ENCODE results near the gene SVIL.
A peak's percentile ranks its signal among the peaks of the same experiment; 100 is the strongest.
"Not testable (repeated sequence)": the region's sequence is repeated elsewhere in the genome, so short reads cannot be mapped to it uniquely, and the experiment has no call there.

SVIL gene

DNA sequence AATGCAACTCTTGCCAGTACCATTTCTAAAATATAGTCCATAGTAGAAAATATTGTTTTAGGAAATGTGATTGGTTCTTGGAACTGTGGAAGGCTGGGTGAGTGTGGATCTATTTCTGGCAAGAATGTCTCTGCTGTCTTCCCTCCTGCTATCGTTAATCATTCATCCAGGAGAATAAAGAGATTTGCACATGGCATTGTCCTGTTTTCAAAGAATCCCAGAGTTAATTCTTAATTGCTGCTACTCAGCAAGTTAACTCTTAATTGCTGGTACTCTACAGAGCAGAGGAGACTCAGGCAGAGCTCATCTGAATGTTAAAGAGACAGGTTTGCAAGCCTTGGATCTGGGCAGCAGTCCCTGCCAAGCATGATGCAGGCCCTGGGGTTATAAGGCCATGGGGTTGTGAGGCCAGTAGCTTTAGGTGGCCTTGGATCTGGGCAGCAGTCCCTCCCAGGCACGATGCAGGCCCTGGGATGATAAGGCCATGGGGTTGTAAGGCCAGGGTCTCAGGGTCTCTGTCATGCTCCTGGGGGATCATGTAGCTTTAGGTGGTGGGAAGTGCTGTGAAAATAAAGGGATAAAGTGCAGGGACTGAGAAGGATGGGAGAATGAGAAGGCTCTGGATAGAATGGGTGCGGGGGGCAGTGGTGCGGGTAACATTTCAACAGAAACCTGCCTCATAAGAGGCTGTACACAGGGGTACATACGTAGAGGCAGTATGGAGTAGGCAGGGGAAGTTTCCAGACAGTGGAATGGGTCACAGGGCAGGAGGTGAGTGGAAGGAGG is 162.3 kb downstream of the SVIL start:
- no peak for DNase-seq (ENCODE audit: low read depth)
- H3K9me3 ChIP-seq (ENCODE audit: control insufficient read depth, low read length) = no peaks in the 10 kb centered on the region
- peak overlapping the region; percentile 6 for H3K9ac ChIP-seq (ENCODE audit: low read length)
- H3K27me3 ChIP-seq (replicated peaks; ENCODE audit: control insufficient read depth, insufficient read depth, low read length) = no peaks in the 10 kb centered on the region
- H3K36me3 ChIP-seq (ENCODE audit: control insufficient read depth, insufficient read depth, low read length, severe bottlenecking) = peaks cover 74% of the 10 kb centered on the region
- H3K4me3 ChIP-seq (ENCODE audit: low read length) = no peak overlapping the region
- peaks cover 43% of the 10 kb centered on the region for H3K4me1 ChIP-seq (ENCODE audit: control insufficient read depth, insufficient read depth, low read length)

DNA sequence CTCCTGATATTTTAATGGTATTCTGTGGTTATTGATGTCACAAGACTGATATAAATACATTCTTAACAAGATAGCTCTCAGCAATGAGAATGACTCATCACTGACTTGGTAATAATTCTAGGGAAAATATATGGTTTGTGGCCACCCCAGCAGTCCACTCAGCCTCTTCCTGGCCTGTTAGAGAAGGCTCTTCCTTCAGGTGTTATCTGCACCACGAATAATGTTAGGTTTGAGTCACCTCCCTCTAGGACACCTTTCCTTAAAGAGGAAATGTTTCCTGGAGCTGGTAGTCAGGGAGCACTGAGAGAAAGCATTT is 163.3 kb downstream of the SVIL start:
- H3K9ac ChIP-seq (ENCODE audit: low read length) = peak overlapping the region; percentile 20
- peak; percentile 60 for DNase-seq (ENCODE audit: low read depth)
- peaks cover 43% of the 10 kb centered on the region for H3K4me1 ChIP-seq (ENCODE audit: control insufficient read depth, insufficient read depth, low read length)
- no peak overlapping the region for H3K4me3 ChIP-seq (ENCODE audit: low read length)
- H3K9me3 ChIP-seq (ENCODE audit: control insufficient read depth, low read length) = no peaks in the 10 kb centered on the region
- H3K27me3 ChIP-seq (replicated peaks; ENCODE audit: control insufficient read depth, insufficient read depth, low read length) = no peaks in the 10 kb centered on the region
- H3K36me3 ChIP-seq (ENCODE audit: control insufficient read depth, insufficient read depth, low read length, severe bottlenecking) = peaks cover 77% of the 10 kb centered on the region

DNA sequence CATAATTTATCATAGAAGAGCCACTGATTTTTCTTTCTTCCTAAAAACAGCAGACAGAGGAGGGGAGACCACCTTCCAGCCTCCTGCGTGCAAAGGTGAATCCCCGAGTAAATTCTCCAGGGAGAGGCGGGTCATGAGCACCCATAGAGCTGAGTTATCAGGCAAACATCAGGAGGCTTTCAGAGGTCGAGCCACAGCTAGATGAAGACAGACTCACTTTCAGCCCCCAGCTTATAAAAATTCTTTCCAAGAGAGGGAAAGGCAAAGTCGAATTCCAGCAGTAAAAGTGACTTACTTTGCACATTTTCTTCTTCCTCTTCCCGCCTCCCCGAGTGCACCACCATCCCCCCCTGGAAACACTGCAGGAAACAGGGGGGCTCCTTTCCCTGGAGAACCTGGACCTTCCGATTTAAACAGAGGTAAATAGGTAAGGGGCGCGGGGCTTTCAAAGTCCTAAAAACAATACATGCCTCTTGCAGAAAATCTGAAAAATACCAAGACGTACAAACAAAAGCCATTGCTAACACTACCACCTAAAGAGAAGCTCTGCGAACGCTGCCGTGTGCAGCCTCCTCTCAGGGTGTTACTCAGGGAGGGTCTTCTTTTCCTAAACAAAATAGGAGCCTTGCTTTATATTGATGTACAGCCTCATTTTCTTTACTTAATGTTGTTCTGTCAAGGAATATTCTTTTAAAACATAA is 163.8 kb downstream of the SVIL start:
- Histone ChIP-seq H3K9ac (ENCODE audit: low read length) (no peak overlapping the region), H3K27me3 (replicated peaks; ENCODE audit: control insufficient read depth, insufficient read depth, low read length) (no peaks in the 10 kb centered on the region), H3K4me3 (ENCODE audit: low read length) (no peak overlapping the region), H3K4me1 (ENCODE audit: control insufficient read depth, insufficient read depth, low read length) (peaks cover 43% of the 10 kb centered on the region), H3K9me3 (ENCODE audit: control insufficient read depth, low read length) (no peaks in the 10 kb centered on the region), H3K36me3 (ENCODE audit: control insufficient read depth, insufficient read depth, low read length, severe bottlenecking) (peaks cover 81% of the 10 kb centered on the region)
- DNase-seq (ENCODE audit: low read depth) = no peak

DNA sequence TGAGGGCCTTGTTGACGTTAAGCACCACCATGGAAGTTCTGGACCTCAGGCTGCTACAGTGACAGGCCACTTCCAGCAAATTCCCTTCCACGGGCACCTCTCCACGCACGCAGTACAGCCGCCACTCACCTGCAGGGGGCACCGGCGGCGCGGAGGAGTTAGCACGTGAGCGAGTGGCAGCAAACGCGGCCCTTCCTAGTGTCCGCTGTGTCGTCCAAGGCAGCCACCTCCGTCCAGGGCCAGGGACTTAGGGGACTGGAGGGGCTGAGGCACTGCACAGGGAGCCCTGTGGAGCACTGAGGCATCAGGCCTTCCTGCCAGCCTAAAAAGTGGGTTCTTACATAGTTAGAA is 164.4 kb downstream of the SVIL start:
- H3K4me1 ChIP-seq (ENCODE audit: control insufficient read depth, insufficient read depth, low read length) = peaks cover 44% of the 10 kb centered on the region
- DNase-seq (ENCODE audit: low read depth) = peak; percentile 16
- H3K4me3 ChIP-seq (ENCODE audit: low read length) = no peak overlapping the region
- H3K9ac ChIP-seq (ENCODE audit: low read length) = no peak overlapping the region
- H3K9me3 ChIP-seq (ENCODE audit: control insufficient read depth, low read length) = no peaks in the 10 kb centered on the region
- peaks cover 78% of the 10 kb centered on the region for H3K36me3 ChIP-seq (ENCODE audit: control insufficient read depth, insufficient read depth, low read length, severe bottlenecking)
- H3K27me3 ChIP-seq (replicated peaks; ENCODE audit: control insufficient read depth, insufficient read depth, low read length) = no peaks in the 10 kb centered on the region

DNA sequence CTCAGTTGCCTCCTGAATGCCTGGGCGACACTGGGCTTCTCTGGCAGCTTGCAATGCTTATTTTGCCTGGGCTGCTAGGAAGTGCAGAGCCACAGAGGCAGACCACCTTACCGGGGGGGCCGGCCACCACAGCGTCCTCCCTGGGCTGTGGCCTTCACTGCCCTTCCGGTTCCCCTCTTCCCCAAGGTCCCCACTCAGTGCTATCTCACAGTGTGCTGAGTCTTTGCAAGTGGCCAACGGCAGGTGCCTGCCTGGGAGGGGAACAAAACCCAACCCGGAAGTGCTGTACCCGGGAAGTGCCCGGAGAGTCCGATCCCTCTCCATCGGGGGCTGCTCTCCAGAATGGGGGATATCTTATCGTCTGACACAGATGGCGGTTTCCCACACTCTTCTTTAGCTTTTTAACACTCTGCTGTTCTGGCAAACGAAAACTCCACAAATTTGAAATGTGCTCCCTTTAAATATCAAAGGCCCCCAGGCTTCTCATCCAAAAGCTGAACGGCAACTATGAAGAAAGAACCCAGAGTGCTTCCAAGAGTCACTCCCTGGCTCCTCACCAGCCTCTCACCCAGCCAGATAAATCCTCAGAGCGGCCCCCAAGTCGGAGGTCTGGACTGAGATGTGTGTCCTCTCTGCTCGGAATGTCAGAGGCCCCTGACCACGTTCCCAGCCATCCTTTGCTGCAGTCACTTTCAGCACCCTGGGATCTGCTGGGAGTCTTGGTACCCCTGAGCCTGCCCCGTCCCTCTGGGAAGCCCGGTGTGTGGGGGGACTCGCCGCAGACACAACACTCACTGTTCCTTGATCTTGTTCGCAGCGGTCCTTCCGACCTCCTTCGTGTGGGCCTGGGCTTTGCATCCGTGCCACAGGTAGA is 165.1 kb downstream of the SVIL start:
- H3K4me3 ChIP-seq (ENCODE audit: low read length) = no peak overlapping the region
- H3K9ac ChIP-seq (ENCODE audit: low read length) = no peak overlapping the region
- peaks cover 49% of the 10 kb centered on the region for H3K4me1 ChIP-seq (ENCODE audit: control insufficient read depth, insufficient read depth, low read length)
- H3K36me3 ChIP-seq (ENCODE audit: control insufficient read depth, insufficient read depth, low read length, severe bottlenecking) = peaks cover 81% of the 10 kb centered on the region
- H3K27me3 ChIP-seq (replicated peaks; ENCODE audit: control insufficient read depth, insufficient read depth, low read length) = no peaks in the 10 kb centered on the region
- DNase-seq (ENCODE audit: low read depth) = no peak
- H3K9me3 ChIP-seq (ENCODE audit: control insufficient read depth, low read length) = no peaks in the 10 kb centered on the region

DNA sequence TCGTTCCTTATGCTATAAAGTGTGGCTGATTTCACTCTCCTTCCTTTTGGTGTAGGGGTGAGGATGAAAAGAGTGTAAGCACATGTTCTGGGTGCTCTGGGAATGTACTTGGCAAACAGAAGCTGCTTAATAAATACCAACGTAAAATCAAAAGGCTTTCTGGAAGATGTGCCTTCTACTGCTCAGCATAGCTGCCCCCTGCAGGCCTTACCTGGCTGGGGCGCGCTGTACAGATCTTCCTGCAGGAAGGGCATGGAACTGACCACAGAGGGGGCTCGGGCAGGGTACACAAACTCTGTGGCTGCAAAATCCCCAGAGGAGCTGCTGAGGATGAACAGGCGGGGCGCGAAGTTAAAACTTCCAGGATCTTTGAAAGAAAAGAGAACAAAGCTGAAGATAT is 169.4 kb downstream of the SVIL start:
- H3K36me3 ChIP-seq (ENCODE audit: control insufficient read depth, insufficient read depth, low read length, severe bottlenecking) = peaks cover 92% of the 10 kb centered on the region
- H3K9ac ChIP-seq (ENCODE audit: low read length) = no peak overlapping the region
- no peak for DNase-seq (ENCODE audit: low read depth)
- H3K4me3 ChIP-seq (ENCODE audit: low read length) = no peak overlapping the region
- peaks cover 29% of the 10 kb centered on the region for H3K4me1 ChIP-seq (ENCODE audit: control insufficient read depth, insufficient read depth, low read length)
- H3K27me3 ChIP-seq (replicated peaks; ENCODE audit: control insufficient read depth, insufficient read depth, low read length) = no peaks in the 10 kb centered on the region
- H3K9me3 ChIP-seq (ENCODE audit: control insufficient read depth, low read length) = no peaks in the 10 kb centered on the region

DNA sequence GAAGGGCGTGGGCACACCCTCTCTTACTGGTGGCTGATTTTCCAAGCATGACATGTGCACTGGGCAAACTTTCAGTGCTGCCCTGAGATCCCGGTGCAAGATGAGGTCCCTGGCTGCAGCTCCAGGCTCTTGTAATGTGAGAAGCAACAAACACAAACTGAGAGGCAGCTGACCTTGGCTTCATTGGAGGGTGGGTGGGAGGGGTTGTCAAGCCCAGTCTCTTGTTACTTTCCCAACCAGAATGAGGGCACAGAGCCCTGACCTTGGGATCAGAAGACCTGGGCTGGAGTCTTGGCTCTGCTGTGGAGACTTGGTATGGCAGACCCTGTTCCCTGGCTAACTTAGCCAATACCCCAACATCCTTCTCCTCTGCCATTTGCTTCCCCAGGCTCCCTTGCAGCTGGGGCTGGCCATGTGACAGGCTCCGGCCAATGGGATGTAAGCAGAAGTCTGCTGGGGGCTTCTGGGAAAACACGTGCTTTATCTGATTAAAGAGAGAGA is 170.1 kb downstream of the SVIL start:
- not testable (repeated sequence) for H3K27me3 ChIP-seq (replicated peaks; ENCODE audit: control insufficient read depth, insufficient read depth, low read length); H3K9ac ChIP-seq (ENCODE audit: low read length); H3K4me3 ChIP-seq (ENCODE audit: low read length); H3K9me3 ChIP-seq (ENCODE audit: control insufficient read depth, low read length)
- DNase-seq (ENCODE audit: low read depth) = peak; percentile 34
- peaks cover 22% of the 10 kb centered on the region for H3K4me1 ChIP-seq (ENCODE audit: control insufficient read depth, insufficient read depth, low read length)
- H3K36me3 ChIP-seq (ENCODE audit: control insufficient read depth, insufficient read depth, low read length, severe bottlenecking) = peaks cover 92% of the 10 kb centered on the region

DNA sequence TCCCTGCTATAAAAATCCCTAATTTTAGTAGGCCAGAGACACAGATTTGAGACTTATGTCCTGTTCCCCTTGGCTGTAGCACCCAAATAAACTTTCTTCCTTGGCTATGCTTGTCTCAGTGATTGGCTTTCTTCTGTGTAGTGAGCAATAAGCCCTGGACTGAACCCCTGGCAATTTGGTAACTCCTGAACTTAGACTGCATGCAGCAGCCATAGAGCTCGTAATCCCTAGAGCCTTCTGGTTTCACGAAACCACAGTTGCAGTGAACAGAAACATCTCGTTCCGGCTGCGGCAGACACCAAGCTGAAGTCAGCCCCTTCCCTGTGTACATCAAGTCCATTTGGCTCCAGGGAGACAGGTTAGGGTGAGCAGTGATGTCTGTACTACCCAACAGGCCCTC is 173.7 kb downstream of the SVIL start:
- H3K36me3 ChIP-seq (ENCODE audit: control insufficient read depth, insufficient read depth, low read length, severe bottlenecking) = peaks cover 89% of the 10 kb centered on the region
- no peak overlapping the region for H3K9ac ChIP-seq (ENCODE audit: low read length)

DNA sequence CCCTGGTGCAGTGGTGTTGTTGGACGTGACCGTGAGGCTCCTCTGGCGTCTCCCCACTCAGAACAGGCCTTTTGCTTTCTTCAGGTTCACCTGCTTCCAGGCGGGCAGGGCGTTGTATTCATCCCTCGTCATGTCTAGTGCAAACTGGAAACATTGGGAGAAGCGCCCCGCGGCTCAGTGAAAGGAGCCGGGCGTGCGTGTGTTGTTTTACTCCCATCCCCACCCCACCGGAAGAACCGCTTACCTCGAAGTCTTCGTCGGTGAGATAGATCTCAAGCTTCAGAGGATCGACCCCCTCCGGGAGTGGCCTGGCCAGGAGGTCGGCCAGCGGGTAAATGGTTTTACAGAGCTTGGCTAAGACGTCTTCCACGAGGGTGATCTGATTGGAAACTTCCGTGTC is 176.6 kb downstream of the SVIL start:
- DNase-seq (ENCODE audit: low read depth) = not testable (repeated sequence)
- H3K36me3 ChIP-seq (ENCODE audit: control insufficient read depth, insufficient read depth, low read length, severe bottlenecking) = peaks cover 76% of the 10 kb centered on the region

More for the DNA sequence above, 173.7 kb downstream of the SVIL start:
- H3K9me3 ChIP-seq (ENCODE audit: control insufficient read depth, low read length) = no peaks in the 10 kb centered on the region
- H3K4me1 ChIP-seq (ENCODE audit: control insufficient read depth, insufficient read depth, low read length) = peaks cover 11% of the 10 kb centered on the region
- H3K27me3 ChIP-seq (replicated peaks; ENCODE audit: control insufficient read depth, insufficient read depth, low read length) = no peaks in the 10 kb centered on the region
- H3K4me3 ChIP-seq (ENCODE audit: low read length) = no peak overlapping the region
- no peak for DNase-seq (ENCODE audit: low read depth)

DNA sequence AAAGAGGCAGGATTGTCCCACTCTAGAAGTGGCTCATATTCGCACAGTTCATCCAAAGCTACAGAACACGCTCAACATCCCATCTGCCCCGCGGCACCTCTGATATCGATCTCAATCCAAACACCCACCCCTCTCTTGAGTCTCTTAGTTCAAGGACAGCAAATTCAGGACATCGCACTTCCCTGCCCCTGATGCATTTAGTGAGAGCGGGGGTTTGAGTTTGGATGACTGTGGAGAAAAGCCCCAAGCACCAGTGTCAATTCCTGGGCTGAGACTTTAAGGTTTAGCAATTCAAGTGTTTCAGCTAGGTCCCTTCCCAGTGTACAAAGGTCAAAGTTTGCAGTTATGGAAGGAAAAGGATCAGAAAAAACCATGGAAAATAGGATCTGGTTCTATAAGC is 179.7 kb downstream of the SVIL start:
- Histone ChIP-seq H3K36me3 (ENCODE audit: control insufficient read depth, insufficient read depth, low read length, severe bottlenecking) (peaks cover 45% of the 10 kb centered on the region), H3K4me3 (ENCODE audit: low read length) (no peak overlapping the region), H3K9ac (ENCODE audit: low read length) (no peak overlapping the region), H3K4me1 (ENCODE audit: control insufficient read depth, insufficient read depth, low read length) (no peaks in the 10 kb centered on the region), H3K9me3 (ENCODE audit: control insufficient read depth, low read length) (no peaks in the 10 kb centered on the region), H3K27me3 (replicated peaks; ENCODE audit: control insufficient read depth, insufficient read depth, low read length) (no peaks in the 10 kb centered on the region)
- no peak for DNase-seq (ENCODE audit: low read depth)

More for the DNA sequence above, 176.6 kb downstream of the SVIL start:
- not testable (repeated sequence) for H3K9me3 ChIP-seq (ENCODE audit: control insufficient read depth, low read length); H3K4me1 ChIP-seq (ENCODE audit: control insufficient read depth, insufficient read depth, low read length); H3K9ac ChIP-seq (ENCODE audit: low read length); H3K27me3 ChIP-seq (replicated peaks; ENCODE audit: control insufficient read depth, insufficient read depth, low read length); H3K4me3 ChIP-seq (ENCODE audit: low read length)

DNA sequence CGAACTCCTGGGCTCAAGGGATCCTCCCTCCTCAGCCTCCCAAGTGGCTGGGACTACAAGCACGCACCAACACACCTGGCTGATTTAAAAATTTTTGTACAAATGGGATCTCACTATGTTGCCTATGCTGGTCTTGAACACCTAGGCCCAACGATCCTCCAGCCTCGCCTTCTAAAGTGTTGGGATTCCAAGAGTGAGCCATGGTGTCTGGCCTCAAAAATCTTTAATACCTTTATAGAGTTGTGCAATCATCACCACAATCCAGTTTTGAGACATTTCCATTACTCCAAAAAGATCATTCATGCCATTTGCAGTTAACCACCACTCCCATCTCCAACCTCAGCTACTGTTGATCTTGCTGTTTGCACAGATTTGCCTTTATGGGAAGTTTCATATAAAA is 180.5 kb downstream of the SVIL start:
- Histone ChIP-seq H3K4me1 (ENCODE audit: control insufficient read depth, insufficient read depth, low read length) (no peaks in the 10 kb centered on the region), H3K4me3 (ENCODE audit: low read length) (no peak overlapping the region), H3K36me3 (ENCODE audit: control insufficient read depth, insufficient read depth, low read length, severe bottlenecking) (peaks cover 39% of the 10 kb centered on the region), H3K9ac (ENCODE audit: low read length) (no peak overlapping the region), H3K9me3 (ENCODE audit: control insufficient read depth, low read length) (no peaks in the 10 kb centered on the region), H3K27me3 (replicated peaks; ENCODE audit: control insufficient read depth, insufficient read depth, low read length) (no peaks in the 10 kb centered on the region)
- DNase-seq (ENCODE audit: low read depth) = no peak
